Osteoblast (primary cell): Measurements from ENCODE around the gene RBM38. TPM values are rescaled to one million over a fixed set of nuclear protein-coding genes. Genes with fewer than 3 reads are reported as not detected.

Experiments used
- DNase-seq: peaks from one replicate; pipeline ENCODE4 v3.0.0; 2011; ENCODE audit warnings: low spot score, mixed read lengths; ENCODE audit not compliant: insufficient read length; ENCODE audit errors: missing footprints
- H2AFZ ChIP-seq: 2 replicates; pipeline ENCODE4 v1.6.0; 2011; ENCODE audit warnings: mild to moderate bottlenecking, low read length
- H3K27ac ChIP-seq: 2 replicates; pipeline ENCODE4 v1.5.1; 2011; ENCODE audit warnings: mild to moderate bottlenecking, low read depth, low read length, moderate library complexity
- H3K27me3 ChIP-seq: 2 replicates; pipeline ENCODE4 v1.6.0; 2012; ENCODE audit warnings: mild to moderate bottlenecking, control low read depth, inconsistent platforms, low read length, moderate library complexity; ENCODE audit not compliant: insufficient read depth
- H3K36me3 ChIP-seq: 2 replicates; pipeline ENCODE4 v1.5.1; 2011; ENCODE audit warnings: mild to moderate bottlenecking, low read length, control low read depth, moderate library complexity; ENCODE audit not compliant: insufficient read depth
- H3K4me1 ChIP-seq: 2 replicates; pipeline ENCODE4 v1.5.1; 2011; ENCODE audit warnings: mild to moderate bottlenecking, low read length, control low read depth, moderate library complexity; ENCODE audit not compliant: insufficient read depth
- H3K4me2 ChIP-seq: 2 replicates; pipeline ENCODE4 v1.6.0; 2011; ENCODE audit warnings: mild to moderate bottlenecking, low read length; ENCODE audit not compliant: insufficient read depth
- H3K4me3 ChIP-seq: fragments of 200-600 bp; sonication (generic); 3 replicates; pipeline ENCODE4 v1.5.1; 2012; ENCODE audit warnings: mild to moderate bottlenecking, low read length, inconsistent platforms; ENCODE audit not compliant: insufficient read depth
- H3K79me2 ChIP-seq: 2 replicates; pipeline ENCODE4 v1.6.0; 2012; ENCODE audit warnings: mild to moderate bottlenecking, low read length, control low read depth, inconsistent platforms; ENCODE audit not compliant: insufficient read depth
- H3K9me3 ChIP-seq: 2 replicates; pipeline ENCODE4 v1.5.1; 2011; ENCODE audit warnings: low read depth, low read length, control low read depth
- H4K20me1 ChIP-seq: 2 replicates; pipeline ENCODE4 v1.6.0; 2012; ENCODE audit warnings: mild to moderate bottlenecking, low read length, control low read depth; ENCODE audit not compliant: insufficient read depth
- total RNA-seq: library from RNA; depleted of rRNA; stranded (reverse); fragments of >200 nt; gene quantifications from 2 replicates; pipeline ENCODE4 v1.2.3, GENCODE V29; 2012
- TF ChIP-seq, protein P1 (sequence below): IDR thresholded peaks from 2 replicates; pipeline ENCODE4 v1.5.1; 2011; ENCODE audit warnings: mild to moderate bottlenecking, low read depth, low read length, moderate library complexity; ENCODE audit errors: extremely low read depth

RBM38 gene
- total RNA-seq, 1 donor, result 2.9 TPM

DNA sequence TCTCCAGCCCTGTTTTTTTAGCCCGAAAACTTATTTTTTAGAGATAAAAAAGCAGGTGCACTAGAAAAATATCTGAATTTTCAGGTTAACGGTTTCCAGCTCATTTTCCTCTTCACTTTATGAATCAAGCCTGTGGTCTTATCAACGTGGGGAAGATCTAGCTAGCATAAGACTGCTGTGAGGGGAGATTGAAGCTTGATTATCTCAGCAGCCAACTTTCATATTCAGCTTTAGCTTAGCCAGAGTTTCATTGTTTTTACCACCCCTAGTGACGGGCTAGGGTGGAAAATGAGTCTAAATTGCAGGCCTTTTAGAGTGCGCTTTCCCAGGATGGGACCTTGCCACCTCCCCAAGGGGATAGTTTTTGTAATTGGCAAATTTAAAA lies 11.9 kb upstream of the RBM38 start:
- DNase-seq, result no peak
- peaks cover 47% of the 10 kb centered on the region for H3K36me3 ChIP-seq
- TF ChIP-seq, protein P1, sequence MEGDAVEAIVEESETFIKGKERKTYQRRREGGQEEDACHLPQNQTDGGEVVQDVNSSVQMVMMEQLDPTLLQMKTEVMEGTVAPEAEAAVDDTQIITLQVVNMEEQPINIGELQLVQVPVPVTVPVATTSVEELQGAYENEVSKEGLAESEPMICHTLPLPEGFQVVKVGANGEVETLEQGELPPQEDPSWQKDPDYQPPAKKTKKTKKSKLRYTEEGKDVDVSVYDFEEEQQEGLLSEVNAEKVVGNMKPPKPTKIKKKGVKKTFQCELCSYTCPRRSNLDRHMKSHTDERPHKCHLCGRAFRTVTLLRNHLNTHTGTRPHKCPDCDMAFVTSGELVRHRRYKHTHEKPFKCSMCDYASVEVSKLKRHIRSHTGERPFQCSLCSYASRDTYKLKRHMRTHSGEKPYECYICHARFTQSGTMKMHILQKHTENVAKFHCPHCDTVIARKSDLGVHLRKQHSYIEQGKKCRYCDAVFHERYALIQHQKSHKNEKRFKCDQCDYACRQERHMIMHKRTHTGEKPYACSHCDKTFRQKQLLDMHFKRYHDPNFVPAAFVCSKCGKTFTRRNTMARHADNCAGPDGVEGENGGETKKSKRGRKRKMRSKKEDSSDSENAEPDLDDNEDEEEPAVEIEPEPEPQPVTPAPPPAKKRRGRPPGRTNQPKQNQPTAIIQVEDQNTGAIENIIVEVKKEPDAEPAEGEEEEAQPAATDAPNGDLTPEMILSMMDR, result no peak
- peaks cover 15% of the 10 kb centered on the region for H4K20me1 ChIP-seq
- no peak overlapping the region for H2AFZ ChIP-seq
- no peaks in the 10 kb centered on the region for H3K9me3 ChIP-seq
- no peak overlapping the region for H3K4me3 ChIP-seq
- no peaks in the 10 kb centered on the region for H3K27me3 ChIP-seq
- no peak overlapping the region for H3K27ac ChIP-seq
- no peak overlapping the region for H3K4me2 ChIP-seq
- H3K4me1 ChIP-seq, result peaks cover 9% of the 10 kb centered on the region
- no peaks in the 10 kb centered on the region for H3K79me2 ChIP-seq

DNA sequence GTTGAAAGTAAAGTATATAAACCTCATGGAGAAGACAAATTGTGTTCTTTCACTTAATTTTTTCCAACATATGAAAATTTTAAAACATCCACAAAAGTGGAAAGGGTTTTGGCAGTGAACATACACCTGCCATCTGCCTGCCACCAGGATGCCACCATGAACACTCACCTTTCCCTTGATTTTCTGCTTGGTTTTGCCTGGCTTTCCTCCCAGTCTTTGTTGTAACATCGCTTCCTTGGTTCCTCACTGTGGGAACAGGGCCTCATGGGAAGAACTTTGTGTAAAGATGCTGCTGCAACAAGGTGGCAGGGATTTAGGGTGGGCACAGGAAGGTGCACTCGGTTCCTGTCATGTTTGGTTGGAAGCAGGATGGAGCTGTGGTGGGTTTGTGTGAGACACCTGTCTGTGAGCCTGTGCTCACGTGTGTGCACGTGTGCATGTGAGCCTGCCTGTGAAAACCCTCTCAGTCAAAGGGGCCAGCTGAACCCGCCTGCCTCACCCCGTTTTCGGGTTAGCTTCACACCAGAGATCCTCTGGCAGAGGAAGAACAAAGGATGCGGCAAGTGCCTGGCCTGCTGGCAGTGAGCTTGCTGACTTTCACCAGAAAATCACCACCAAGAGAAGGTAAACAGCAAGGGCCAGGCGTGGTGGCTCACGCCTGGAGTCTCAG lies 11.0 kb upstream of the RBM38 start:
- Histone ChIP-seq H3K4me2 (no peak overlapping the region), H3K27ac (no peak overlapping the region), H3K36me3 (peaks cover 41% of the 10 kb centered on the region), H3K79me2 (no peaks in the 10 kb centered on the region), H3K27me3 (no peaks in the 10 kb centered on the region), H2AFZ (no peak overlapping the region), H3K9me3 (no peaks in the 10 kb centered on the region), H3K4me3 (no peak overlapping the region), H3K4me1 (peaks cover 3% of the 10 kb centered on the region), H4K20me1 (peaks cover 13% of the 10 kb centered on the region)
- TF ChIP-seq, protein P1, result no peak
- no peak for DNase-seq

DNA sequence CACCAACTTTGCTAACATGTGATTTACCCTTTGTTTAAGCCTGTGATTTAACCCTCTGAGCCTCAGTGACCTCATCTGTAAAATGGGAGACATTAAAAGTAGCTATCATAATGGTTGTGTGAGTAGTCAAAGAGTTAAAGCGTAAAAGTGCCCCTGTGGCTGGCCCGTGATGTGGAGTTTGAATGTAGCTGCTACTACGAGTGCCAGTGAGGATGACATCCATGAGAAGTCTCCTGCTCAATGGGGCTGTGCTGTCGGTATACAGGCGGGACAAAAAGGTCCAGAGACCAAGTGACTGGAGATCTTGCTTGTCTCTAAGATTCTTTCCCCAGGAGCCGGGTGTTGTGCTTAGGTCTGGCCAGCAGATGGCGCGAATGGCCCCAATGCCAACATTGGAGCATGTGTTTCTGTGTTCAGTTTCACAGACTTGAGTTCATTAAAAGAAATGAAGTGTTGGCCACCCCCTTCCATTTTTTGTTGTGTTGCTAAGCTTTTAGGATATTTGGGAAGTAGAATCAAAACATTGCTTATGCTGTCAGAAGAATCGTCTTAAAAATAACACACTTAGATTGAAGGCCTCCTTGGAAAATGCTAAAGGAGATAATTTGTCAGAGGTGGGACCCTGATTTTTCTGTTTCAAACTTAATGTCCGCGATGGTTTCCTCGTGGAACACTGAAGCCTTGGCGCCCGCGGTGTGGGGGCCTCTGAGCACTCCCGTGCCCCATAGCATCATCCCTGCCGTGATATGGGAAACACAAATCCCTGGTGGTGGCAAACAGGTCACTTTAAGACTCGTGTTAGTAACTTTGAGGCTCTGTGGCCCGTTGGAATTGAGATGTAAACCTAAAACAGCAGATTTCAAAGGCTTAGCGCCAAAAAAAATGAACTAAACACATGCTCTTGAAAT lies 9.3 kb upstream of the RBM38 start:
- no peak overlapping the region for H2AFZ ChIP-seq
- no peak overlapping the region for H3K4me3 ChIP-seq
- H3K4me1 ChIP-seq, result no peaks in the 10 kb centered on the region
- peaks cover 25% of the 10 kb centered on the region for H3K36me3 ChIP-seq
- H3K27ac ChIP-seq, result no peak overlapping the region
- no peaks in the 10 kb centered on the region for H3K27me3 ChIP-seq
- DNase-seq, result peak; percentile 97
- no peaks in the 10 kb centered on the region for H3K9me3 ChIP-seq
- peaks cover 2% of the 10 kb centered on the region for H4K20me1 ChIP-seq
- H3K4me2 ChIP-seq, result no peak overlapping the region
- no peaks in the 10 kb centered on the region for H3K79me2 ChIP-seq
- TF ChIP-seq, protein P1, result peak; percentile 96

GRCh38 chr20:57382516-57382915 lies 8.7 kb upstream of the RBM38 start:
- no peaks in the 10 kb centered on the region for H3K9me3 ChIP-seq
- H3K79me2 ChIP-seq, result no peaks in the 10 kb centered on the region
- no peak for DNase-seq
- no peaks in the 10 kb centered on the region for H3K4me1 ChIP-seq
- TF ChIP-seq, protein P1, result no peak
- no peak overlapping the region for H3K4me2 ChIP-seq
- no peak overlapping the region for H3K27ac ChIP-seq
- H3K36me3 ChIP-seq, result peaks cover 20% of the 10 kb centered on the region
- H3K4me3 ChIP-seq, result no peak overlapping the region
- no peaks in the 10 kb centered on the region for H4K20me1 ChIP-seq
- no peak overlapping the region for H2AFZ ChIP-seq
- no peaks in the 10 kb centered on the region for H3K27me3 ChIP-seq
